Measurements from ENCODE around the gene SYT7.

SYT7 gene

DNA sequence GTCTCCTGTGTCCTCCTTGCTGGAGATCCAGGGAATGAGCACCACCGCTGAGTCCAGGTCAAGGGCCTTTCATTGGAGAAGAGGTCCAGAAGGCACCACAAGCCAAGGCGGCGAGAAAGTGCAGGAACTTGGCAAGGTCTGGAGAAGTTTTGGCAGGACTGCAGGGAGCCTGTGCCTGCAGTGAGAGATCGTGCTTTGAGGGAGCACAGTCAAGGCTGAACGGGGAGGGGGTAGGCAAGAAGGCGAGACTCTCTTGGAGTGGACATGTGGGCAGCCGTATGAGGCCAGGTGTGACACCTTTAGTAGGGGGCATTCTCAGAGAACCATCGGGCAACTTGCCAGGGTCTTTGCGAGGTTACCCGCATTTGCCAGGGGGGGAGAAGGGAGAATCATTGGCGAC lies 41.9 kb downstream of the SYT7 start:
- peaks cover 98% of the 10 kb centered on the region for H3K27me3 ChIP-seq (replicated peaks; ENCODE audit: insufficient read depth, low read length)
- no peaks in the 10 kb centered on the region for H3K79me2 ChIP-seq (ENCODE audit: low read length)
- no peak overlapping the region for H3K4me3 ChIP-seq (ENCODE audit: low read length)
- no peaks in the 10 kb centered on the region for H4K20me1 ChIP-seq (ENCODE audit: insufficient read depth, low read length)
- DNase-seq: no peak
- H3K4me2 ChIP-seq (ENCODE audit: low read depth, low read length): no peak overlapping the region
- H3K36me3 ChIP-seq (replicated peaks; ENCODE audit: insufficient read depth, low read length): no peaks in the 10 kb centered on the region
- H3K9me3 ChIP-seq (replicated peaks; ENCODE audit: insufficient read depth, low read length): no peaks in the 10 kb centered on the region
- H3K9me2 ChIP-seq (replicated peaks; ENCODE audit: insufficient read depth, low read length): no peaks in the 10 kb centered on the region
- no peaks in the 10 kb centered on the region for H3K4me1 ChIP-seq (ENCODE audit: low read length)
- no peak overlapping the region for H2AFZ ChIP-seq (ENCODE audit: low read length)
- TF ChIP-seq EZH2 (optimal IDR thresholded peaks at IDR 0.05; ENCODE audit: low read depth, low read length) (no peak), EZH2phosphoT487 (IDR thresholded peaks at IDR 0.05; ENCODE audit: low read length) (no peak)
- TF ChIP-seq, protein P1, sequence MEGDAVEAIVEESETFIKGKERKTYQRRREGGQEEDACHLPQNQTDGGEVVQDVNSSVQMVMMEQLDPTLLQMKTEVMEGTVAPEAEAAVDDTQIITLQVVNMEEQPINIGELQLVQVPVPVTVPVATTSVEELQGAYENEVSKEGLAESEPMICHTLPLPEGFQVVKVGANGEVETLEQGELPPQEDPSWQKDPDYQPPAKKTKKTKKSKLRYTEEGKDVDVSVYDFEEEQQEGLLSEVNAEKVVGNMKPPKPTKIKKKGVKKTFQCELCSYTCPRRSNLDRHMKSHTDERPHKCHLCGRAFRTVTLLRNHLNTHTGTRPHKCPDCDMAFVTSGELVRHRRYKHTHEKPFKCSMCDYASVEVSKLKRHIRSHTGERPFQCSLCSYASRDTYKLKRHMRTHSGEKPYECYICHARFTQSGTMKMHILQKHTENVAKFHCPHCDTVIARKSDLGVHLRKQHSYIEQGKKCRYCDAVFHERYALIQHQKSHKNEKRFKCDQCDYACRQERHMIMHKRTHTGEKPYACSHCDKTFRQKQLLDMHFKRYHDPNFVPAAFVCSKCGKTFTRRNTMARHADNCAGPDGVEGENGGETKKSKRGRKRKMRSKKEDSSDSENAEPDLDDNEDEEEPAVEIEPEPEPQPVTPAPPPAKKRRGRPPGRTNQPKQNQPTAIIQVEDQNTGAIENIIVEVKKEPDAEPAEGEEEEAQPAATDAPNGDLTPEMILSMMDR (IDR thresholded peaks at IDR 0.05; ENCODE audit: low read length): no peak
- H3K9ac ChIP-seq (ENCODE audit: low read length): no peak overlapping the region
- no peak overlapping the region for H3K27ac ChIP-seq (ENCODE audit: low read length)
- no peaks in the 10 kb centered on the region for H3F3A ChIP-seq (ENCODE audit: insufficient read depth, low read length)

DNA sequence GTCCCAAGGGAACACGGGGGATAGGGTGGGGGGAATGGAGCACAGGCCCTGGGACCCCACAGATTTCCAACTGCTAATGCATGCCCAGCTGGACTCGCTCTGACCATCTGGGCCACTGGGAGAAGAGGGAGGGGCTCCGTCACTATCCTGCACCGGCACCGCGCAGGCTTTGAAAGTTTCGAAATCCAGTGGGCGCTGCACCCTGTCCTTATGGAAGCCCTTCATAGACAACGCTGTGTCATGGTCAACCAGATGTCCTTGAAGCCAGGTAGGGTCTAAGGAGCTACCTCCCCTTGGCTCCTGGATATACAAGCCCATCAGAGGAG lies 42.3 kb downstream of the SYT7 start:
- peaks cover 98% of the 10 kb centered on the region for H3K27me3 ChIP-seq (replicated peaks; ENCODE audit: insufficient read depth, low read length)
- no peak overlapping the region for H3K4me2 ChIP-seq (ENCODE audit: low read depth, low read length)
- H3K36me3 ChIP-seq (replicated peaks; ENCODE audit: insufficient read depth, low read length): no peaks in the 10 kb centered on the region
- no peaks in the 10 kb centered on the region for H3K79me2 ChIP-seq (ENCODE audit: low read length)
- H4K20me1 ChIP-seq (ENCODE audit: insufficient read depth, low read length): no peaks in the 10 kb centered on the region
- no peak overlapping the region for H3K9ac ChIP-seq (ENCODE audit: low read length)
- H3K27ac ChIP-seq (ENCODE audit: low read length): no peak overlapping the region
- no peak for DNase-seq
- no peaks in the 10 kb centered on the region for H3F3A ChIP-seq (ENCODE audit: insufficient read depth, low read length)
- no peaks in the 10 kb centered on the region for H3K4me1 ChIP-seq (ENCODE audit: low read length)
- H3K9me3 ChIP-seq (replicated peaks; ENCODE audit: insufficient read depth, low read length): no peaks in the 10 kb centered on the region
- TF ChIP-seq, protein P1 (IDR thresholded peaks at IDR 0.05; ENCODE audit: low read length): no peak
- no peak for TF ChIP-seq EZH2 (optimal IDR thresholded peaks at IDR 0.05; ENCODE audit: low read depth, low read length)
- no peak for TF ChIP-seq EZH2phosphoT487 (IDR thresholded peaks at IDR 0.05; ENCODE audit: low read length)
- no peak overlapping the region for H3K4me3 ChIP-seq (ENCODE audit: low read length)
- no peak overlapping the region for H2AFZ ChIP-seq (ENCODE audit: low read length)
- no peaks in the 10 kb centered on the region for H3K9me2 ChIP-seq (replicated peaks; ENCODE audit: insufficient read depth, low read length)

DNA sequence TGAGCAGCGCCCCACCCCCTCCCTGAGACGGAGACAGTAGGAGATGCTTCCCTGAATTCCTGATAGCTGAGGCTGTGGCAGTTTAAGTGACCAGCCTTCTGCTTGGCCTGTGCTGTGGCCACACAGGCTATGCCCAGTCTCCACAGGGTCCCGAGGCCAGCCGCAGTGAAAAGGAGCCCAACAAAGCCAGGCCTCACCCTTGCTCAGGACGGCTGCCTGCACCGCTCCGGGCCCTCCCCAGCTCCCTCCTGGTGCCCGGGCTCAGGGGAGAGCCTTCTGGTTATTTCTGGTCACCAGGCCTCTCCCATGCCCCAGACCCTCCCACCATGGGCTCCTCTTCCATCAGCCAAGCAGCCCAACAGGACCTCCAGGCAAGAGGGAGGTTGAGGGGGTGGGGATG lies 43.5 kb downstream of the SYT7 start:
- Histone ChIP-seq H3K79me2 (ENCODE audit: low read length) (no peaks in the 10 kb centered on the region), H3K4me3 (ENCODE audit: low read length) (no peak overlapping the region), H3K9me3 (replicated peaks; ENCODE audit: insufficient read depth, low read length) (no peaks in the 10 kb centered on the region), H3K4me2 (ENCODE audit: low read depth, low read length) (no peak overlapping the region), H3K9ac (ENCODE audit: low read length) (no peak overlapping the region), H3K27me3 (replicated peaks; ENCODE audit: insufficient read depth, low read length) (peaks cover 98% of the 10 kb centered on the region), H4K20me1 (ENCODE audit: insufficient read depth, low read length) (no peaks in the 10 kb centered on the region), H3K4me1 (ENCODE audit: low read length) (no peaks in the 10 kb centered on the region), H3K27ac (ENCODE audit: low read length) (no peak overlapping the region), H2AFZ (ENCODE audit: low read length) (no peak overlapping the region), H3K9me2 (replicated peaks; ENCODE audit: insufficient read depth, low read length) (no peaks in the 10 kb centered on the region), H3F3A (ENCODE audit: insufficient read depth, low read length) (no peaks in the 10 kb centered on the region), H3K36me3 (replicated peaks; ENCODE audit: insufficient read depth, low read length) (no peaks in the 10 kb centered on the region)
- no peak for DNase-seq
- TF ChIP-seq EZH2 (optimal IDR thresholded peaks at IDR 0.05; ENCODE audit: low read depth, low read length): no peak
- no peak for TF ChIP-seq EZH2phosphoT487 (IDR thresholded peaks at IDR 0.05; ENCODE audit: low read length)
- TF ChIP-seq, protein P1 (IDR thresholded peaks at IDR 0.05; ENCODE audit: low read length): no peak

All from MM.1S (cell line).